ENCODE measurements around the gene IL3RA.

Gene IL3RA

DNA sequence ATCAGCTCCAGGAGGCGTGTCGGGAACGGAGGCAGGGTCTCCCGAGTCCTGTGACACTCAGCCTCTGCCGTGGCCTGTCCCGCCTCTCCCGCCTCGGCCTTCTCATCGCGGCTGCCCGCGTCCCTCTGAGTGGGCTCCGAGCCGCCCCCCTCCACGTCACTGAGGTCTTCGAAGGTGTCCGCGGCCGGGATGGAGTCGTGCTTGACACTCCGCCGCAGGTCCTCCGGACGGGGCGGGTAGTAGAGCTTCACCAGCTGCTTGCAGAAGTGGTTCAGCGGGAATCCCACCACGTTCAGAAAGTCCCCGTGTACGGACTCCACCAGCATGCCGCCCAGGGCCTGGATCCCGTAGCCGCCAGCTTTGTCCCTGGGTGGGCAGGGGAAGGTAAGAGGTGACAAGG lies 91.2 kb downstream of the IL3RA start:
- Mint-ChIP-seq H3K9me3 (peaks cover 10% of the 10 kb centered on the region), H3K27ac (no peak overlapping the region), H3K4me1 (no peaks in the 10 kb centered on the region), H3K36me3 (ENCODE audit: low read depth) (peaks cover 31% of the 10 kb centered on the region), H3K27me3 (no peaks in the 10 kb centered on the region), H3K4me3 (no peak overlapping the region)
- ATAC-seq (no peak), DNase-seq (no peak)

DNA sequence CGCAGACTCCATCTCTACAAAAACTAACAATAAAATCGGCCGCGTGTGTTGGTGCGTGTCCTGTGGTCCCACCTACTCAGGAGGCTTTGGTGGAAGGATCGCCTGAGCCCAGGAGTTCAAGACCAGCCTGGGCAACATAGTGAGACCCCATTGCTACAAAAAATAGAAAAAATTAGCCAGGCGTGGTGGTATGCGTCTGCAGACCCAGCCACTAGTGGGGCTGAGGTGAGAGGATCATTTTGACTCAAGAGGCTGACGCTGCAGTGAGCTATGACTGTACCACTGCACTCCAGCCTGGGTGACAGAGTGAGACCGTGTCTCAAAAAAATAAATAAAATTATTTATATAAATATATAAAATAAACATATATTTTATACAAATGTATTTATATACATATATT lies 93.9 kb downstream of the IL3RA start:
- H3K36me3 Mint-ChIP-seq (ENCODE audit: low read depth), result peaks cover 15% of the 10 kb centered on the region

More for the DNA sequence above, 93.9 kb downstream of the IL3RA start:
- Mint-ChIP-seq H3K27ac (no peak overlapping the region), H3K27me3 (no peaks in the 10 kb centered on the region), H3K4me1 (no peaks in the 10 kb centered on the region), H3K9me3 (no peaks in the 10 kb centered on the region), H3K4me3 (no peak overlapping the region)
- DNase-seq, result no peak
- peak; percentile 56 for ATAC-seq

Data from activated naive CD8-positive, alpha-beta T cell treated with anti-CD3 and anti-CD28 coated beads, Interleukin-2, amount 50 U/mL, for 24 hours (primary cell).